Liver (tissue), 3 donors: ENCODE data around the gene PTPN22.

Experiments
- EGR1 ChIP-seq, 2 donors: IDR thresholded peaks; 2 replicates each; pipeline ENCODE4 v1.6.1; 2016 to 2018; ENCODE audit warnings: antibody characterized with exemption in 2 of 2, low read depth in 2 of 2
- TAF1 ChIP-seq: conservative IDR thresholded peaks from 2 replicates; pipeline ENCODE4 v1.6.1; 2016; ENCODE audit warnings: antibody characterized with exemption, mild to moderate bottlenecking
- YY1 ChIP-seq: IDR thresholded peaks from 2 replicates; pipeline ENCODE4 v1.6.1; 2016; ENCODE audit warnings: antibody characterized with exemption, mild to moderate bottlenecking
- TF ChIP-seq, protein P1 (sequence below): fragments of 150-350 bp; IDR thresholded peaks from 2 replicates; pipeline ENCODE4 v1.5.1; 2017; ENCODE audit warnings: improper control_type of control experiment, low read depth, low read length; ENCODE audit not compliant: missing input control
- TF ChIP-seq, protein P2 (sequence below): IDR thresholded peaks from 2 replicates; pipeline ENCODE4 v1.6.1; 2016; ENCODE audit warnings: antibody characterized with exemption
- TF ChIP-seq, protein P3 (sequence below): IDR thresholded peaks from 2 replicates; pipeline ENCODE4 v1.6.1; 2016; ENCODE audit warnings: antibody characterized with exemption, mild to moderate bottlenecking
- TF ChIP-seq, protein P4 (sequence below): IDR thresholded peaks from 2 replicates; pipeline ENCODE4 v1.6.1; 2016; ENCODE audit warnings: antibody characterized with exemption
- donor health status: healthy.
- donor health status: healthy.

DNA sequence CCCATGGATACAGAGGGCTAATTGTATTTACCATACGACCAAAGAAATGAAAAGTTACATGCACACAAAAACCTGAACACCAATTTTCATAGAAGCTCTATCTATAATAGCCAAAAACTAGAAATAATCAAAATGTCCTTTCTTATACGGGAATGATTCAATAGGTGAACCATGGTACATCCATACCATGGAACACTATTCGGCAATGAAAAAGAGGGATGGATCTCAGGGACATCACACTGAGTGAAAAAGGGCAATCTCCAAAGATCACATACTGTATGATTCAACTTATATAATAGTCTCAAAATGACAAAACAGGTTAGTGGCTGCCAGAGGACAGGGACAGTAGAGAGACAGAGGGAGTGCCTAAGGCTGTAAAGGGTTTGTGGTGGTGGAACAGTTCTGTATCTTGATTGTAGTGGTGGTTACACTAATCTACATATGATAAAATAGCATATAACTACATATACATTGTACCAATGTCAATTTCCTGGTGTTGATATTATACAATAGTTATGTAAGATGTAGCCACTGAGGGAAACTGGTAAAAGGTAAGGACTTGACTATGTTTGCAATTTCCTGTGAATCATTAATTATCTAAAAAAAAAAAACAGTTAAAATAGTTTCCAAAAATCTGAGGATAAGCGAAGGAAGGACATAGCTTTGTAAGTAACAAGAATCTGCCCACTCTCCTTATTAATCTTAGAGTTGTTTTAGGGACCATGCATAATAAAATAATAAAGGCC lies 62.9 kb downstream of the PTPN22 start:
- TF ChIP-seq, protein P1, sequence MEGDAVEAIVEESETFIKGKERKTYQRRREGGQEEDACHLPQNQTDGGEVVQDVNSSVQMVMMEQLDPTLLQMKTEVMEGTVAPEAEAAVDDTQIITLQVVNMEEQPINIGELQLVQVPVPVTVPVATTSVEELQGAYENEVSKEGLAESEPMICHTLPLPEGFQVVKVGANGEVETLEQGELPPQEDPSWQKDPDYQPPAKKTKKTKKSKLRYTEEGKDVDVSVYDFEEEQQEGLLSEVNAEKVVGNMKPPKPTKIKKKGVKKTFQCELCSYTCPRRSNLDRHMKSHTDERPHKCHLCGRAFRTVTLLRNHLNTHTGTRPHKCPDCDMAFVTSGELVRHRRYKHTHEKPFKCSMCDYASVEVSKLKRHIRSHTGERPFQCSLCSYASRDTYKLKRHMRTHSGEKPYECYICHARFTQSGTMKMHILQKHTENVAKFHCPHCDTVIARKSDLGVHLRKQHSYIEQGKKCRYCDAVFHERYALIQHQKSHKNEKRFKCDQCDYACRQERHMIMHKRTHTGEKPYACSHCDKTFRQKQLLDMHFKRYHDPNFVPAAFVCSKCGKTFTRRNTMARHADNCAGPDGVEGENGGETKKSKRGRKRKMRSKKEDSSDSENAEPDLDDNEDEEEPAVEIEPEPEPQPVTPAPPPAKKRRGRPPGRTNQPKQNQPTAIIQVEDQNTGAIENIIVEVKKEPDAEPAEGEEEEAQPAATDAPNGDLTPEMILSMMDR = no peak
- TF ChIP-seq, protein P2, sequence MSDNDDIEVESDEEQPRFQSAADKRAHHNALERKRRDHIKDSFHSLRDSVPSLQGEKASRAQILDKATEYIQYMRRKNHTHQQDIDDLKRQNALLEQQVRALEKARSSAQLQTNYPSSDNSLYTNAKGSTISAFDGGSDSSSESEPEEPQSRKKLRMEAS = no peak
- TF ChIP-seq, protein P3, sequence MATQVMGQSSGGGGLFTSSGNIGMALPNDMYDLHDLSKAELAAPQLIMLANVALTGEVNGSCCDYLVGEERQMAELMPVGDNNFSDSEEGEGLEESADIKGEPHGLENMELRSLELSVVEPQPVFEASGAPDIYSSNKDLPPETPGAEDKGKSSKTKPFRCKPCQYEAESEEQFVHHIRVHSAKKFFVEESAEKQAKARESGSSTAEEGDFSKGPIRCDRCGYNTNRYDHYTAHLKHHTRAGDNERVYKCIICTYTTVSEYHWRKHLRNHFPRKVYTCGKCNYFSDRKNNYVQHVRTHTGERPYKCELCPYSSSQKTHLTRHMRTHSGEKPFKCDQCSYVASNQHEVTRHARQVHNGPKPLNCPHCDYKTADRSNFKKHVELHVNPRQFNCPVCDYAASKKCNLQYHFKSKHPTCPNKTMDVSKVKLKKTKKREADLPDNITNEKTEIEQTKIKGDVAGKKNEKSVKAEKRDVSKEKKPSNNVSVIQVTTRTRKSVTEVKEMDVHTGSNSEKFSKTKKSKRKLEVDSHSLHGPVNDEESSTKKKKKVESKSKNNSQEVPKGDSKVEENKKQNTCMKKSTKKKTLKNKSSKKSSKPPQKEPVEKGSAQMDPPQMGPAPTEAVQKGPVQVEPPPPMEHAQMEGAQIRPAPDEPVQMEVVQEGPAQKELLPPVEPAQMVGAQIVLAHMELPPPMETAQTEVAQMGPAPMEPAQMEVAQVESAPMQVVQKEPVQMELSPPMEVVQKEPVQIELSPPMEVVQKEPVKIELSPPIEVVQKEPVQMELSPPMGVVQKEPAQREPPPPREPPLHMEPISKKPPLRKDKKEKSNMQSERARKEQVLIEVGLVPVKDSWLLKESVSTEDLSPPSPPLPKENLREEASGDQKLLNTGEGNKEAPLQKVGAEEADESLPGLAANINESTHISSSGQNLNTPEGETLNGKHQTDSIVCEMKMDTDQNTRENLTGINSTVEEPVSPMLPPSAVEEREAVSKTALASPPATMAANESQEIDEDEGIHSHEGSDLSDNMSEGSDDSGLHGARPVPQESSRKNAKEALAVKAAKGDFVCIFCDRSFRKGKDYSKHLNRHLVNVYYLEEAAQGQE = no peak
- TF ChIP-seq, protein P4, sequence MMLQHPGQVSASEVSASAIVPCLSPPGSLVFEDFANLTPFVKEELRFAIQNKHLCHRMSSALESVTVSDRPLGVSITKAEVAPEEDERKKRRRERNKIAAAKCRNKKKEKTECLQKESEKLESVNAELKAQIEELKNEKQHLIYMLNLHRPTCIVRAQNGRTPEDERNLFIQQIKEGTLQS = no peak
- TF ChIP-seq EGR1 (IDR thresholded peaks at IDR 0.05; ENCODE audit: low read depth in 2 of 2) = no peak
- TF ChIP-seq TAF1 = no peak
- TF ChIP-seq YY1 = no peak
